ENCODE results near the gene CYP20A1.
"Not testable (repeated sequence)": the region's sequence is repeated elsewhere in the genome, so short reads cannot be mapped to it uniquely, and the experiment has no call there.

The CYP20A1 gene

DNA sequence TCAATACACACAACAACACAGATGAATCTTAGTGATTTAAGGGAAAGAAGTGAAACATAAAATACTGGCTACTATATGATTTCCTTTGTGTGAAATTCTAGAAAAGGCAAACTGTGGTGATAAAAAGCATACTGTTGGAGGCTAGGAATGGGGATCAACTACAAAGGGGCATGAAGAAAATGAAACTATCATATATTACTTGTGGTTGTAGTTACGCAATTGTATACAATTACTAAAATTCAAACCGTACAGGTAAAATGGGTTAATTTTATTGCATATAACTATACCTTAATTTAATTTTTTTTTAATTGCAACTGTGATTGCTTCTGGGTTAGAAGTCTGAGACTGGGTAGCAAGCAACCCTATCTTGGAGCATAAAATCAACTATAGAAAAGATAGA, 47.7 kb downstream of the CYP20A1 start:
- no peak for DNase-seq

DNA sequence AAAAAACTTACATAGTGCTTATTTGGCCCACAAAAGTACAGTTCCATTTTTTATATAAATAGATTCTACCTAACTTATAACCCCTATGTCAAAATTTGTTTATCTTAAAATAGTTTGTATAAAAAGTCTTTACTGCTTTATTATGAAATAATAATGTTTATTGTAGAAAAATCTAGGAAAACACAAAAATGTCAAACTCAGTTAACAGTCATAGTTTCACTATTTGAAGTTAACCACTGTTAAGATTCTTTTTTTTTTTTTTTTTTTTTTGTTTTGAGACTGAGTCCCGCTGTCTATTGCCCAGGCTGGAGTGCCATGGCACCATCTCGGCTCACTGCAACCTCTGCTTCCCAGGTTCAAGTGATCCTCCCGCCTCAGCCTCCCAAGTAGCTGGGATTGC, 62.8 kb downstream of the CYP20A1 start:
- DNase-seq = no peak

DNA sequence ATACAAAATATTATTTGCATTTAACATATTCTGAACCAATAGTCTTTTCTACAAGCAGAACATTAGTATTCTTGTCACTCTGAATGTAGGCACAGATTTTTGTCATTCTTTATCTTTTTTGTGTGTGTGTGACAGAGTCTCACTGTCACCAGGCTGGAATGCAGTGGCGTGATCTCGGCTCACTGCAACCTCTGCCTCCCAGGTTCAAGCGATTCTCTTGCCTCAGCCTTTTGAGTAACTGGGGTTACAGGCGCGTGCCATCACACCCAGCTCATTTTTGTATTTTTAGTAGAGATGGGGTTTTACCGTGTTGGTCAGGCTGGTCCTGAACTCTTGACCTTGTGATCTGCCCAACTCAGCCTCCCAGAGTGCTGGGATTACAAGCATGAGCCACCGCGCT, 63.8 kb downstream of the CYP20A1 start:
- not testable (repeated sequence) for DNase-seq

DNA sequence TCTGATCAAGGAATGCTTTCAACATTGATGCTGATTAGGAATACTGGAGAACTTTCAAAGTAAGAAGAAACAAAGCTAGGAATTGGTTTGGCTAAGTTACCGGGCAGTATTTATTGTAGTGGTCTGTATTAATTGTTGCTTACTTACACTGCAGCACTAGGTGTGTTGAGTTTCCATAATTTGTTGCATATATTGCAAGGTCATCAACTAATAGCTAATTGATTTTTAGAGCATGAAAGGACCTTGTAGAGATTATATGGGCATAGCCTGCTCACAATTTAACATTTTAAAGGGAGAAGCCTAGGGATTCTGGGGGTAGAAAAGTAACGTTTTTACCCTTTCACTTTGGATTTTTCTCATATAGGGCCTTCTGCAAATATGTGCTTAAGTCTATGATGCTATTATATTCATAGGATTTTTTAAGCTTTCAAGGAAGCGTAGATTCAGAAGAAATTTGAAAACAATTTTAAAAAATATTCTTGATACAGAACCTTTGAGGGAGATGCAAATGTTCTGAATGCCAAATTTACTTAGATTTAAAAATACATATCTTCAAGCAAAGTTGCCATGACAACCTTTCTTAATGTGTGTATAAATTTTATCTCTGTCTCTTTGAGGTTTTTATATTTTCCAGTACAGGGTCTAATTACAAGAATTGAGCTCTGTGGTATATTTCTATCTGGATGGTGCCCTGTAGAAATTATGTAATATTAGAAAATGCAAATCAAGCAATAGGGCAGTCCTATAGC, 72.0 kb downstream of the CYP20A1 start:
- DNase-seq = no peak

DNA sequence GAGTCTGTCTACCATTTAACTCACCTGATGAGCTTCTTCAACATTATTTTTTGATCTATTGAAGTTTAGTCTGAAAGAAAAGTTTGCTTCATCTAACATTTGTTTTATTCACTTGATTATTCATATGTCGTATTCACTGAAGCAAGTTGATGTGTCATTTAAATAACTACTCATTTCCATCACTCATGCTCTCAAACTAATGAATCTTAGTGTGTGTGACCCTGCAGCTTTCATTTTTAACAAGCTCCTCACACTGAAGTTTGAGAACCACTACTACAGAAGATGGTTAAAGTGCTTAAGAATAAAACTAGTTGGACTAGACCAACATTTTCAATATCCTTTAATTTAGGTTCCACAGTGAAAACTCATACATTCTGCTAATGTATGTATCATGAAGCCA, 87.5 kb downstream of the CYP20A1 start:
- no peak for DNase-seq

DNA sequence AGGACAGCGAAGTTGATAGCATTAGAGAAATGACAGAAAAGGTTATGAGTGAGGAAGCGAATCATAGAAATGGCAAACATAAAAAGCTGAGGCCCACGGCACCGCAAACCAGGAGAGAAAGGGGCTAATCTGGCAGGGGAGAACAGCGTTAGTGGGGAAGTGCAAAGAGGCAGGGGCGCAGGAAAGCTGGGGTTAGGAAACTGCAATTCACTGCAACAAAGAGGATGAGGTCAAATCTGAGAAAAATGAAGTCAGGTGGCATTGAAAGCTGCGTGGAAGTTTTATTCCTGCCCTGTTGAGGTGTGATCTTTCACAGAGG, 88.7 kb downstream of the CYP20A1 start:
- DNase-seq = no peak

DNA sequence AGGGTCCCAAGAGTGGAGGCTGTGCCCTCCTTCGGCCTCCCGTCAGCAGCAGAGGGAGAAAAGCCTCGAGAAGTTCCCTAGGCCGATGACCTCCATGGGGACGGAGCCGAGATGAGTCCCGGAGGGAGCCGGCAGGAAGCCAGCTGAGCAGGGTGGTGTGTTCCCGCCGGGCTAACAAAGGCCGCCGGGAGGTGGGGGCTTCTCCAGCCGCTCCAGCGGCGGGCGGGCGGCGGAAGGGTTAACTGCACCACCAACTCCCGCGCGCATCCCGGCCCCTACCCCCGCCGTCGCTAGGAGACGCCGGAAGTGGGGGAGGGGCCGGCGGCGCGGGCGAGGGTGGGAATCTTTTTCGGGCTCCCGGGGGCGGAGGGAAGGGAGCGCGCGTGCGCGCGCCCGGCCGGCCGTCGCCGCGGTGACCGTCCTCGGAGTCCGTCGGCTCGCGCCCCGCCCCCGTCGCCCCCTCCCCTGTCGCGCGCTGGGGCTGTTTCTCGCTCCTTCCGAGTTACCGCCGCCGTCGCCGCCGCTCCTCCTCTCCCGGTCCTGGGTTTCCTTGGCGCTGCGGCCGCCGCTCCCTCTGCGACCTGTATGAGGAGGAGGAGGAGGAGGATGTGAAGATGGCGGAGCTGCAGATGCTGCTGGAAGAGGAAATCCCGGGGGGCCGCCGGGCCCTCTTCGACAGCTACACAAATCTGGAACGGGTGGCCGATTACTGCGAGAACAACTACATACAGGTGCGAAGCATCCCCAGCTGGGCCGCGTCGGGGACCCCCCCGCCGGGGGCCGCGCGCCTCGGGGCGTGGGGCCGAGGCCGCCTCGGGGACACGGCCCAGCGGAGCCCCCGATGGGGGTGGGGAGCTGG, 89.3 kb downstream of the CYP20A1 start, which contains the start of gene ABI2:
ABI2 (plus strand) TSS at position 494 of the 859 bp plus-strand sequence; CDS start at position 615, 121 bp downstream.
- DNase-seq = peak; percentile 89

DNA sequence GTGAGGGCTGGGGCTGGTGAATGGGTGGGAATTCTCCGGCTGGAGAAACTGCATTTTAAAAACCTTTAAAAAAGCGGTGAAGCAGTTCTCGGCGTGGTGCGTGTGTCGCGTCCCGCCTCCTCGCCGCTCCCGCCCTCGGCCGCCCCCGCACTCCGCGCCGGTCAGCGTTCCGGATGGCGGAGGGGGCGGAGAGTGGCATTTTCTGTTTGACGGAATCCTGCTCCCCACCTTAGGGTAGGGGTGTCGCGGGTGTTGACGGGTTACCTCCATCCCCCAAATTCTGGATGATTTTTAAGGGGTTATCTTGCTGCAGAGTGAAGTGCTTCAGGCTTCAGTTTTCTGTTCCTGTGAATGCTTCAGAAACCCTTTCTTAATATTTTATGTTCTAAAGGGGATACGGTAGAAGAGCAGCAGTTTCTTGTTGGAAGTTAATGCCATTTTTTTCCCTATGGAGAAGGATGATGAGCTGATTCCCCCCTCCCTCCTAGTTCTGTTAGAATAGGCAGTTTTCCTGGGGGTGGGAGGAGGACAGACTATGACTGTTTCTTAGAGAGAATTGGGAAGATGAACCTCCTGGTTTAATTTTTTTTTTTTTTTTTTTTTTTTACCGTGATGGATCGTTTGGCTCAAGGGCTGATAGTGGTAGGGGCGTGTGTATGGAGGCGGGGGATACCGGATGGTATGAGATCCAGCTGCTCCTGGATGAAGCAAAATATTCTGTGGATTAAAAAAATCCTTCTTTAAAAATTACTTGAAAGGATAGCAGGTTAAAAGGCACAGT, 90.1 kb downstream of the CYP20A1 start:
- DNase-seq = peak; percentile 29

DNA sequence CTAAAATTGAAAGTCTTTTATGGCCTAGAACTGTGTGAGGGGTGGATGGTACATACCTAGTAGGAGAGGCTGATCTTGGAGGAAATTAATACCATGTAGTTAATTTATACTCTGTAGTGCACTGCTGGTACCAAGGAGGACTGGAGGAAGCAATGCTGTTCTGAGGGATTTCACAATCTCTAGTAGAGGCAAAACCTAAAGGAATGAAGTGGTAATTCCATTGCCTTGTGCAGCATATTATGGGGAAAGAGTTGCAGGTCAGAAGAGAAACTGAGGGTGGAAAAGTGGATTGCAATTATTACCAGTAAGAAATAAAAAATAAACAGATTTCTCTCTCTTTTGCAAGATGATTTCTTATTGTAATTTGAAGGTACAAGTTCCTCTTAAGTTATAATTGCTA, 91.6 kb downstream of the CYP20A1 start:
- DNase-seq = no peak

DNA sequence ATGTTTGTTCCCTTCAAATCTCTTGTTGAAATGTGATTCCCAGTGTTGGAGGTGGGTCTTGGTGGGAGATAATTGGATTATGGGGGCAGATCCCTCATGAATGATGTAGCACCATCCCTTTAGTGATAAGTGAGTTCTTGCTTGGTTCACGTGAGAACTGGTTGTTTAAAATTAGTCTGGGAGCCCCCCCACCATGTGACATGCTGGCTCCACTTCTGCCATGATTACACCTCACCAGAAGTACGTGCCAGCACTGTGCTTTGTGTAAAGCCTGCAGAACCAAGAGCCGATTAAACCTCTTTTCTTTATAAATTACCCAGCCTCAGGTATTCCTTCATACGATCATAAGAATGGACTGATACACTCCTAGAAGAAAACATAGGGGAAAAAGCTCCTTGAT, 99.5 kb downstream of the CYP20A1 start:
- no peak for DNase-seq

DNA sequence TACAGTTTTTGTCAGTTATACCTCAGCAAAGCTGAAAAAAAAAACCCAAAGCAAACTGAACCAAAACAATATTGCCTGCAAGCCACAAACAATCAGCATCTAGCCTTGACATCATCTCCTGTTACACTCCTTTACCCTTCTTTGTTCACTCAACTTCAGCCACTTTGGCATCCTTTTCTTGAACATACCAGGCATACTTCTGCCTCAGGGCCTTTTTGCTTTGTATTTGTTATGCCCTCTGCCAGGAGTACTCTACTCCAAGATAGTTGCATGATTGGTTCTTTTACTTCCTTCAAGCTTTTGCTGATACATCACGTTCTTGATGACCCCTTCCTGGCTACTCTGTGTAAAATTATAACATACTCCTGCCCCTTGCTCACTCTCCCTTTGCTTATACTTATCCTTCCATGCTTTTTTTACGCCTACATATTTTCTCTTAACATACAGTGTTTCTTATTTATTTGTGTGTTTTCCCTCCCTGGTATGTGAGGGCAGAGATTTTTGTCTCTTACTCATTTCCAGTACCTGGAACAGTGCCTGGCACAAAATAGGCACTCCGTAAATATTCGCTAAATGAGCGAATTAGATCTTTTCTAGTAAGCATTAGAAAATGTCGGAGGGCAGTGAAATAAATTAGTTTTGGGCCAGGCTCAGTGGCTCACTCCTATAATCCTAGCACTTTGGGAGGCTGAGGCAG, 102.1 kb downstream of the CYP20A1 start:
- DNase-seq = no peak

DNA sequence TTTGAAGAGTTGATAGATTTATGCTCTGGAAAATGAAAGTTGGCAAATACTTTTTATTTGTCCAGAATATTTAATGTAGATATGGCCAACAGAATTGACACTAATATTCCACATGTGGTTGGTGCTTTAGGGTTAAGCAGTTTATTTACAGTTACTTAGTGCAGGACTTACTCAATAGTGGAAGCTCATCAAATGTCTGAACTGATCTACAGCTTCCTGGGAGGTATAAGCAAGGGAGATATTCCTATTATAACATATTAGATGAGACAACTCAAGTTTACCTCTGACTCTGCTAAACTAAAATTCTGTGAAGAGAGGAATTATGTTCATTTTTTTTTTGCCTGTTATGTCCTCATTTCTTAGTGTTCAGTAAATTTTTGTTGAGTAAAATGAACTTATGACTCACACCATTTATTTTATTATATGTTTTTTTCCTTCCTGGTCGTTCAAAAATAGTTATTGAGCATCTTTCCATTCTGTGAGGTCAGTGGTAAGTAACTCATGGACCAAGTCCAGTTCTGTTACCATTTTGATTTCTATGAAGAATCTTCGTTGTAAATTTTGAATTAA, 103.0 kb downstream of the CYP20A1 start:
- DNase-seq = no peak

DNA sequence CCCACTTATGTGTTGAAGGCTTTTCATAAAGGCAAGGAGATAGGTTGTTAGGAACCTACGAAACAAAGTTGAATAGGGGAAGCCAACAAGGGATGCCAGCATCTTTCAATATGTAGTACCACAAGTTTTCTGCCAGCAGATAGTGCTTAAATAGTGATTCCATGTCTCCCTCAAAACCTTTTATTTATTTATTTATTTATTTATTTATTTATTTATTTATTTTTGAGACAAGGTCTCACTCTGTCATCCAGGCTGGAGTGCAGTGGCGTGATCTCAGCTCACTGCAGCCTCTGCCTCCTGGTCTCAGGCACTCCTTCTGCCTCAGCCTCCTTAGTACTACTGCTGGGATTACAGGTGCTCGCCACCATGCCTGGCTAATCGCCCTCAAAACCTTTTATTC, 103.6 kb downstream of the CYP20A1 start:
- not testable (repeated sequence) for DNase-seq

DNA sequence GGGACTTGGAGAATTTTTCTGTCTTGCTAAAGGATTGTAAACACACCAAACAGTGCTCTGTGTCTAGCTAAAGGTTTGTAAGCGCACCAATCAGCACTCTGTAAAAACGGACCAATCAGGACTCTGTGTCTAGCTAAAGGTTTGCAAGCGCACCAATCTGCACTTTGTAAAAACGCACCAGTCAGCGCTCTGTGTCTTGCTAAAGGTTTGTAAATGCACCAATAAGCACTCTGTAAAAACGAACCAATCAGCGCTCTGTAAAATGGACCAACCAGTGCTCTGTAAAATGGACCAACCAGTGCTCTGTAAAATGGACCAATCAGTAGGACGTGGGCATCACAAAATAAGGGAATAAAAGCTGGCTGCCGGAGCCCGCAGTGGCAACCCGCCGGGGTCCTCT, 105.8 kb downstream of the CYP20A1 start:
- DNase-seq = no peak

DNA sequence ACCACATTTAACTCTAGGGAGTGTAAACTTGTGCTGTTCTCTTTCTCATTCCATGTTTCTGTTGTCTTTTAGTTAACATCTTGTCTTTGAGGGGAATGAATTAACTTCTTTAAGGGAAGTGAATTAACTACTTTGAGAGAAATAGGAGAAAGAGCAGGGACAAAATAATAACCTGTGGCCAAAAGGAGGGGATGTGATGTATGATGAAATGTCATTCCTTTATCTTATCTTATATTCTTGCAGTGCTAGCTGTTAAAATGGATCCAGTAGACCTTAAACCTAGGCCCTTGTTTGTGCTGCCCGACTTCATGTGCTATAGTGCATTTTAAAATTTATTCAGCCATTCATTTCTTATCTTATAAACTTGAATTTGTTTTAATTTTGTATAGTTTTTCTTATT, 107.8 kb downstream of the CYP20A1 start:
- DNase-seq = no peak

DNA sequence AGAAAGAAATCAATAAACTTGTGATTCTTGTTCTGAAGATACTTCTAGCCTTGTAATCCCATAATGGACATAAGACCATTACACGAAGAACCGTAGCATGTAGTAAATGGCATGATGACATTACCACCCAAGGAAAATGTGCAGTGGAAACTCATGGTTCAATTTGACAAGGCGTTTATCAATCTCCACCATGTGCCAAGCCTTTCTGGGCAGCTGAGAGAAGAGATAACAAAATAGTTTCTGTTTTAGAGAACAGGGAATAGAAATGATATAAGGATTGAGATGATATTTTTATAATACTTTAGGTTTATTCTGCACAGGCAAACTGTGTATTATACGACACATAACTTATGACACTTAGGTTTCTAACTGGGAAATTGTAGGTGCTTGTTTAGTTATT, 108.6 kb downstream of the CYP20A1 start:
- no peak for DNase-seq

DNA sequence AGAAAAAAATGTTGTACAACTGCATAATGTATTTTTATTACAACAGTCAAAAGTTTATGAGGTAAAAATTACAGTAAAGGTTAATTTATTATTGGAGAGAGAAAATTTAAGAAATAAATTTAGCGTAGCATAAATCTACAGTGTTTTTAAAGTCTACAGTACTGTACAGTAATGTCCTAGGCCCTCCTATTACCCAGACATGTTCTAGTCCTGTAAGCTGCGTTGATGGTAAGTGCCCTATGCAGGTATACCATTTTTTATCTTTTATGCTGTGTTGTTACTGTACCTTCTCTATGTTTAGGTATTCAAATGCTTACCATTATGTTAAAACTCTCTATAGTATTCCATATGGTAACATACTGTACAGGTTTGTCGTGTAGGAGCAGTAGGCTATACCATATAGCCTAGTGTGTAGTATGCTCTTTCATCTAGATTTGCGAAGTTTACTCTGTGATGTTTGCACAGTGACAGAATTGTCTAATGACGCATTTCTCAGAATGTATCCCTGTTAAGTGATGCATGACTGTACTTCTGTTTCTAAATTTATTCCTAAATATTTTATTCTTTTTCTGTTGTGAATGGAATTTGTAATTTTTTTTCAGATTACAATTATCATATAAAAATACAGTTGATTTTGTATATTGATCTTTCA, 113.9 kb downstream of the CYP20A1 start:
- DNase-seq = no peak

DNA sequence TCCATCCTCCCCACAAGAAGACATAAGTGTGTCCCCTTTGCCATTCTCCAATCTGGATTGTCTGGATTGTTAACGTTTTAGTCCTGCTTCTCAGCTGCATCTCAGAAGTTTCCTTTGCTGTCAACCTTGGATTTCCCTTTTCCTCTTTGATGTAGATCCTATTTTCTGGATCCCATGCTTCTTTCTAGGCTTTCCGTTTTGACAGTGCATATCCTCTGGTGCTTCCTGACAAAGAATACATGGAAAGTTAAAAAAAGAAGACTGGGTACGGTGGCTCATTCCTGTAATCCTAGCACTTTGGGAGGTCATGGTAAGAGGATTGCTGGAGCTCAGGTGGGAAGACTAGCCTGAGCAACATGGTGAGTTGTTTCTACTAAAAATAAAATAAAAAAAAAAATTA, 116.1 kb downstream of the CYP20A1 start:
- no peak for DNase-seq
